ENCODE data around the gene DENND6B. TPM values are rescaled to one million over a fixed set of nuclear protein-coding genes. Genes with fewer than 3 reads are reported as not detected.

The DENND6B gene
- total RNA-seq, 1 experiment from 2014 or later = 13.2 TPM

DNA sequence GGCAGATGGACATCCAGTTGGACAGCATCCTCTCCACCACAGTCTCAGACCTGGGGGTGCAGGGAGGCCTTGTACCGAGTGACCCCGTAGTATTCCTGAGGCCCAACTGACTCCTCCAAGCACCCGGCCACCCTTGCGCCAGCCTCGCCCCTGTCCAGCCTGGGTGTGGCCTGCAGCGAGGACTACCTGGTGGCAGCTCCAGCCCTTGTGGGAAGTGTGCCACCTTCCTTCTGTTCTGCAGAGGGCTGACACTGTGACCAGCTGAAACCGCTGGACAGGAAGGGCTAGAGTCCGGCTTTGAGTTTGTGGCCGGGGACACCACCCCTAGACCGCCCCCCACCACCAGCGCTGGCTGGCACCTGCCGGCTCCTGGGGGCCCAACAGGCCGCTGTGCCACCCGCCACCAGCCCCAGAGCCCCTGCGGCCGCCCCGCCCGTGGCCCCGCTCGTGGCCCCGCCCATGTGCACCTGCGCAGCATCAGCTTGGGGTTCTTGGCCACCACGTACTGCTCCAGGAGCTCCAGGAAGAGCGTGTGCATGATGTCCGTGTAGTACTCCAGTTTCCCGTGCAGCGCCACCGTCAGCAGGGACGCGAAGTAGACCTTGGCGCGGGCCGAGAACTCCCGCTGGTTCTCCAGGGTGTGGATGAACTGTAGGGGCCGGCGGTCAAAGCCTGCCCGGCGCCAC, 46.6 kb downstream of the DENND6B start:
- Mint-ChIP-seq H3K36me3 (ENCODE audit: insufficient read depth, unreplicated experiment) (peaks cover 91% of the 10 kb centered on the region), H3K4me1 (ENCODE audit: low read depth, unreplicated experiment) (peaks cover 7% of the 10 kb centered on the region), H3K27ac (ENCODE audit: unreplicated experiment) (no peak overlapping the region), H3K9me3 (ENCODE audit: low read depth, unreplicated experiment) (no peaks in the 10 kb centered on the region), H3K4me3 (ENCODE audit: low read depth, unreplicated experiment) (no peak overlapping the region), H3K27me3 (ENCODE audit: unreplicated experiment) (no peaks in the 10 kb centered on the region)
- intact Hi-C loops (cut with micrococcal nuclease; ENCODE audit: unreplicated experiment) = no loop called here
- TF ChIP-seq, protein P1, sequence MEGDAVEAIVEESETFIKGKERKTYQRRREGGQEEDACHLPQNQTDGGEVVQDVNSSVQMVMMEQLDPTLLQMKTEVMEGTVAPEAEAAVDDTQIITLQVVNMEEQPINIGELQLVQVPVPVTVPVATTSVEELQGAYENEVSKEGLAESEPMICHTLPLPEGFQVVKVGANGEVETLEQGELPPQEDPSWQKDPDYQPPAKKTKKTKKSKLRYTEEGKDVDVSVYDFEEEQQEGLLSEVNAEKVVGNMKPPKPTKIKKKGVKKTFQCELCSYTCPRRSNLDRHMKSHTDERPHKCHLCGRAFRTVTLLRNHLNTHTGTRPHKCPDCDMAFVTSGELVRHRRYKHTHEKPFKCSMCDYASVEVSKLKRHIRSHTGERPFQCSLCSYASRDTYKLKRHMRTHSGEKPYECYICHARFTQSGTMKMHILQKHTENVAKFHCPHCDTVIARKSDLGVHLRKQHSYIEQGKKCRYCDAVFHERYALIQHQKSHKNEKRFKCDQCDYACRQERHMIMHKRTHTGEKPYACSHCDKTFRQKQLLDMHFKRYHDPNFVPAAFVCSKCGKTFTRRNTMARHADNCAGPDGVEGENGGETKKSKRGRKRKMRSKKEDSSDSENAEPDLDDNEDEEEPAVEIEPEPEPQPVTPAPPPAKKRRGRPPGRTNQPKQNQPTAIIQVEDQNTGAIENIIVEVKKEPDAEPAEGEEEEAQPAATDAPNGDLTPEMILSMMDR (IDR thresholded peaks at IDR 0.05; ENCODE audit: unreplicated experiment) = no peak
- BruUV-seq (replicated peaks) = no TSS peak
- CTCF ChIA-PET = interaction anchor here (1.3 kb wide), 1 partner anchor 27 kb away, joined by 4 read pairs; the partner anchor contains the start of gene PLXNB2
- no peak for DNase-seq

DNA sequence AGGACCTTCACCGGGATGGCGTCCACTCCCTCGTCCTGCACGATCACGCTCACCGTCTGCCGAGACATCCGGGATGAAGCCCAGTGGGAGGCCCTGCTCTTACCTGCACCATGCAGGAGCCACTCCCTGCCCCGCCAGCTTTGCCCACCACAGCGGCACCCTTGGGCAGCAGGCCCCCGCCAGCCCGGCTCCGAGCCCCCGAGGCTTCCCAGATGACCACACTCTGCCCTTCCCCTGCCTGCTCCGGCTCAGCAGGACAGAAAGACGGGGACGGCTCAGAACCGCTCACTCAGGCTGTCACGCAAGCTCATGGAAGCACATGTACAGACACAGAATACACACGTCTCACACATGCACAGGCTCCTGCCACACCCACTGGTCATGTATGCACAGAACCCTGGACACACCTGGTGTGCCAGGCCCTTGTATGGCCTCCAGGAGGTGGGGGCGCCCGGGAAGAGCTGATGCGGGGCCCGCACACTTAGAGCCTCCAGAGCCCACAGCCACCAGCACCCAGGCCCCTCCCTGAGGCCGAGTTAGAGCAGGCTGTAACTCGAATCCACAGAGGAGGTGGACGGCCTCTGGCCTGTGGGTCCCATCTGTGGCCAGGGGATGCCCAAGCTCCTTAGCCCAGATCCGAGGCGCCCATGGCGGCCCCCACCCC, 47.7 kb downstream of the DENND6B start:
- Mint-ChIP-seq H3K27ac (ENCODE audit: unreplicated experiment) (no peak overlapping the region), H3K4me3 (ENCODE audit: low read depth, unreplicated experiment) (no peak overlapping the region), H3K9me3 (ENCODE audit: low read depth, unreplicated experiment) (no peaks in the 10 kb centered on the region), H3K4me1 (ENCODE audit: low read depth, unreplicated experiment) (peaks cover 11% of the 10 kb centered on the region), H3K27me3 (ENCODE audit: unreplicated experiment) (no peaks in the 10 kb centered on the region), H3K36me3 (ENCODE audit: insufficient read depth, unreplicated experiment) (peaks cover 87% of the 10 kb centered on the region)
- CTCF ChIA-PET = interaction anchor here (1.3 kb wide), 1 partner anchor 28 kb away, joined by 4 read pairs; the partner anchor contains the start of gene PLXNB2
- TF ChIP-seq, protein P1 (IDR thresholded peaks at IDR 0.05; ENCODE audit: unreplicated experiment) = no peak
- DNase-seq = no peak
- intact Hi-C loops (cut with micrococcal nuclease; ENCODE audit: unreplicated experiment) = no loop called here
- no TSS peak for BruUV-seq (replicated peaks)

DNA sequence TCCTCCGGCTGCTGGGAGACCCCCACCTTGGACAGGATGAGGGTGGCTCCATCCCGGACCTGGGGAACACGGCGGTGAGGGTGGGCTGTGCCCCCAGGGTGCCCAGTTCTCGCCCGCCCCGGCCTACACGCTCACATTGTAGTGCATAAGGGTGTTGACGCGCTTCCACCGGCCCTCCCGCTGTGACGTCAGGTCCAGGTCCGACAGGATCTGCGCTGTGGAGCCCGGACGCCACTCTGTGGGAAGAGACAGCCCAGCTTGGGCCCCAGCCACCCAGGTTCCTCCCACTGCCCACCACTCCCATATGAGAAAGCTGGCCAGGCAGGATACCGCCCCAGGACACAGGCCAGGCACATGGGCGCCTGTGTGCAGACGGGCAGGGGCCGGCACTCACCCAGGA, 48.4 kb downstream of the DENND6B start:
- Mint-ChIP-seq H3K27ac (ENCODE audit: unreplicated experiment) (no peak overlapping the region), H3K4me1 (ENCODE audit: low read depth, unreplicated experiment) (peaks cover 13% of the 10 kb centered on the region), H3K9me3 (ENCODE audit: low read depth, unreplicated experiment) (no peaks in the 10 kb centered on the region), H3K4me3 (ENCODE audit: low read depth, unreplicated experiment) (no peak overlapping the region), H3K27me3 (ENCODE audit: unreplicated experiment) (no peaks in the 10 kb centered on the region), H3K36me3 (ENCODE audit: insufficient read depth, unreplicated experiment) (peaks cover 88% of the 10 kb centered on the region)
- BruUV-seq (replicated peaks) = no TSS peak
- DNase-seq = no peak
- TF ChIP-seq, protein P1 (IDR thresholded peaks at IDR 0.05; ENCODE audit: unreplicated experiment) = peak; percentile 7
- CTCF ChIA-PET = no interaction called here
- intact Hi-C loops (cut with micrococcal nuclease; ENCODE audit: unreplicated experiment) = no loop called here

DNA sequence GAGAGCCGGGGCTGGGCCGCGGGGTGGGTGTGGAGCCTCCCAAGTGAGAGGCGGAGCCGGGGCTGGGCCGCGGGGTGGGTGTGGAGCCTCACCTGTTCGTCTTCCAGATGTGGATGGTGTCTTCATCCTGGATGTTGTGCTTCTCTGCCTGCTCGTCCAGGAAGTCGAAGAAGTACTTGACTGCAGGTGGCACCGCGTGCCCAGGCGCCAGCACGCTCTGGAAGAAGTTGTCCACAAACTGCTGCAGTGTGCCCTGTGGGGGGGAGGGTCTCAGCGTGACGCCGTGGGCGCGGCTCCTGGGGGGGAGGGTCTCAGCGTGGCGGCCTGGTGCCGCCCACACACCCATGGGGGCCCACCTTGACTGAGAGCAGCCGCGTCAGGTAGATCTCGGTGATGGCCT, 49.1 kb downstream of the DENND6B start:
- no TSS peak for BruUV-seq (replicated peaks)
- no peak for DNase-seq
- H3K36me3 Mint-ChIP-seq (ENCODE audit: insufficient read depth, unreplicated experiment) = peaks cover 86% of the 10 kb centered on the region
- no peaks in the 10 kb centered on the region for H3K27me3 Mint-ChIP-seq (ENCODE audit: unreplicated experiment)
- CTCF ChIA-PET = no interaction called here
- H3K27ac Mint-ChIP-seq (ENCODE audit: unreplicated experiment) = no peak overlapping the region
- H3K4me3 Mint-ChIP-seq (ENCODE audit: low read depth, unreplicated experiment) = no peak overlapping the region
- peaks cover 10% of the 10 kb centered on the region for H3K4me1 Mint-ChIP-seq (ENCODE audit: low read depth, unreplicated experiment)
- no peaks in the 10 kb centered on the region for H3K9me3 Mint-ChIP-seq (ENCODE audit: low read depth, unreplicated experiment)
- TF ChIP-seq, protein P1 (IDR thresholded peaks at IDR 0.05; ENCODE audit: unreplicated experiment) = no peak
- intact Hi-C loops (cut with micrococcal nuclease; ENCODE audit: unreplicated experiment) = no loop called here

Data from Calu3 (cell line).